Caco-2 (cell line): ENCODE data around the gene LRMDA. TPM values are rescaled to one million over a fixed set of nuclear protein-coding genes. Genes with fewer than 3 reads are reported as not detected.

Experiments used
- BruUV-seq: library from RNA; stranded (reverse); fragments of 400-500 nt; replicated peaks from 2 replicates; lab custom pipeline; 2021; lab: Mats Ljungman, UMichigan
- CTCF ChIA-PET: fragments of 300-600 bp; sonication (Branson Sonifier 250); formaldehyde crosslinking; loops from one replicate; lab custom pipeline; 2022; ENCODE audit warnings: antibody characterized with exemption; lab: Charles Lee
- POLR2A ChIA-PET: fragments of 300-600 bp; sonication (Branson Sonifier 250); formaldehyde crosslinking; loops from one replicate; lab custom pipeline; 2022; ENCODE audit warnings: antibody characterized with exemption; lab: Charles Lee
- DNase-seq, 2 experiments: peaks; one replicate each; pipeline versions ENCODE4 v3.0.0 to v3.0.0-alpha.2; 2020 to 2022
- H3K27me3 ChIP-seq: replicated peaks from 2 replicates; pipeline ENCODE4 v1.6.0; 2011; ENCODE audit warnings: low read length; ENCODE audit not compliant: control insufficient read depth, insufficient read depth
- H3K36me3 ChIP-seq: 2 replicates; pipeline ENCODE4 v1.5.1; 2011; ENCODE audit warnings: low read length; ENCODE audit not compliant: control insufficient read depth, insufficient read depth
- H3K4me1 ChIP-seq: fragments of 250-450 bp; sonication (Bioruptor Pico); 2 replicates; pipeline ENCODE4 v1.5.1; 2020; ENCODE audit warnings: mild to moderate bottlenecking
- H3K4me3 ChIP-seq: 2 replicates; pipeline ENCODE4 v1.5.1; 2011; ENCODE audit warnings: low read depth, mild to moderate bottlenecking, control low read depth, low read length
- H3K9me3 ChIP-seq: fragments of 250-450 bp; sonication (Bioruptor Pico); 2 replicates; pipeline ENCODE4 v1.5.1; 2020; ENCODE audit warnings: mild to moderate bottlenecking, moderate library complexity
- H3K27ac Mint-ChIP-seq: one replicate; pipeline ENCODE4 v1.8.0; 2022; ENCODE audit warnings: mixed read lengths; ENCODE audit not compliant: unreplicated experiment
- H3K27me3 Mint-ChIP-seq: one replicate; pipeline ENCODE4 v1.8.0; 2022; ENCODE audit warnings: mixed read lengths; ENCODE audit not compliant: insufficient read depth, unreplicated experiment
- H3K36me3 Mint-ChIP-seq: one replicate; pipeline ENCODE4 v1.8.0; 2022; ENCODE audit warnings: mild to moderate bottlenecking, mixed read lengths; ENCODE audit not compliant: insufficient read depth, unreplicated experiment
- H3K4me1 Mint-ChIP-seq: one replicate; pipeline ENCODE4 v1.8.0; 2022; ENCODE audit warnings: low read depth, mixed read lengths; ENCODE audit not compliant: unreplicated experiment
- H3K4me3 Mint-ChIP-seq: one replicate; pipeline ENCODE4 v1.8.0; 2022; ENCODE audit warnings: mild to moderate bottlenecking, moderate library complexity, mixed read lengths; ENCODE audit not compliant: unreplicated experiment
- H3K9me3 Mint-ChIP-seq: one replicate; pipeline ENCODE4 v1.8.0; 2022; ENCODE audit warnings: mixed read lengths; ENCODE audit not compliant: unreplicated experiment
- intact Hi-C: fragments of 100-400 bp; cut with micrococcal nuclease; formaldehyde crosslinking; loops from one replicate; pipeline ENCODE4 v1.10.0; 2022; ENCODE audit not compliant: unreplicated experiment
- total RNA-seq: library from RNA; stranded (reverse); gene quantifications from 2 replicates; pipeline ENCODE4 v1.2.3, GENCODE V29; 2022
- TF ChIP-seq, protein P1 (sequence below), 2 experiments: fragments of 200-600 bp in 1 of 2; IDR thresholded peaks; 1 replicate in 1 of 2; 2 replicates in 1 of 2; pipeline versions ENCODE4 v1.5.1 to v1.8.0; 2011 to 2022; ENCODE audit warnings: antibody characterized with exemption in 1 of 2, control low read depth in 1 of 2, inconsistent platforms in 1 of 2, low read depth in 1 of 2, low read length in 1 of 2, mild to moderate bottlenecking in 1 of 2, moderate library complexity in 1 of 2; ENCODE audit not compliant: insufficient read depth in 1 of 2, severe bottlenecking in 1 of 2, unreplicated experiment in 1 of 2

Gene LRMDA
- total RNA-seq, 1 experiment from 2014 or later: 18.5 TPM

DNA sequence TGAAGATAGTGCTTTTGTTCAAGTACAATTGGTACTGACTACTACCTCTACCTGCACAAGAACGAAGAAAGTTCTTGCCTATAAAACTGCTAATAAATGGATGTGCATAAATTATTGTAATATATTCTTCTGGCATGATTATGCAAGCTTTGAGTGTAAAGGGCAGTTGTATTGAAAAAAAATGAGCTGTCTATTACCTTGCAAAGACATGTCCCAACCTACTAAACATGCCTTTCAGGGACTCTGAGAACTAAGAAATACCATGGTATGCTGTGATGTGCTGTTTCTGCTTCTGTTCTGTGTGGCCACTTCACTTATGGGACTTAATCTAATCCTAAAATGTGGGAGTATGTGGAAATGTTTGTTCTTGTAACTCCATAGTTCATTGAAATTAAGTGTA is 1083.4 kb downstream of the LRMDA start:
- Mint-ChIP-seq H3K4me3 (no peak overlapping the region), H3K27me3 (no peaks in the 10 kb centered on the region), H3K27ac (no peak overlapping the region), H3K4me1 (no peaks in the 10 kb centered on the region), H3K36me3 (no peaks in the 10 kb centered on the region), H3K9me3 (no peaks in the 10 kb centered on the region)
- no peaks in the 10 kb centered on the region for H3K9me3 ChIP-seq
- no peak for DNase-seq
- H3K4me1 ChIP-seq: no peaks in the 10 kb centered on the region
- intact Hi-C loops: no loop called here
- H3K4me3 ChIP-seq: no peak overlapping the region
- ChIA-PET CTCF (interaction anchor here (1.0 kb wide), 1 partner anchor 34 kb away, joined by 4 read pairs; no protein-coding TSS in a partner anchor), POLR2A (no interaction called here)
- BruUV-seq: no TSS peak
- no peaks in the 10 kb centered on the region for H3K27me3 ChIP-seq
- TF ChIP-seq, protein P1, sequence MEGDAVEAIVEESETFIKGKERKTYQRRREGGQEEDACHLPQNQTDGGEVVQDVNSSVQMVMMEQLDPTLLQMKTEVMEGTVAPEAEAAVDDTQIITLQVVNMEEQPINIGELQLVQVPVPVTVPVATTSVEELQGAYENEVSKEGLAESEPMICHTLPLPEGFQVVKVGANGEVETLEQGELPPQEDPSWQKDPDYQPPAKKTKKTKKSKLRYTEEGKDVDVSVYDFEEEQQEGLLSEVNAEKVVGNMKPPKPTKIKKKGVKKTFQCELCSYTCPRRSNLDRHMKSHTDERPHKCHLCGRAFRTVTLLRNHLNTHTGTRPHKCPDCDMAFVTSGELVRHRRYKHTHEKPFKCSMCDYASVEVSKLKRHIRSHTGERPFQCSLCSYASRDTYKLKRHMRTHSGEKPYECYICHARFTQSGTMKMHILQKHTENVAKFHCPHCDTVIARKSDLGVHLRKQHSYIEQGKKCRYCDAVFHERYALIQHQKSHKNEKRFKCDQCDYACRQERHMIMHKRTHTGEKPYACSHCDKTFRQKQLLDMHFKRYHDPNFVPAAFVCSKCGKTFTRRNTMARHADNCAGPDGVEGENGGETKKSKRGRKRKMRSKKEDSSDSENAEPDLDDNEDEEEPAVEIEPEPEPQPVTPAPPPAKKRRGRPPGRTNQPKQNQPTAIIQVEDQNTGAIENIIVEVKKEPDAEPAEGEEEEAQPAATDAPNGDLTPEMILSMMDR (IDR thresholded peaks at IDR 0.05; ENCODE audit: insufficient read depth in 1 of 2, low read depth in 1 of 2, low read length in 1 of 2, severe bottlenecking in 1 of 2, unreplicated experiment in 1 of 2): no peak
- H3K36me3 ChIP-seq: no peaks in the 10 kb centered on the region

DNA sequence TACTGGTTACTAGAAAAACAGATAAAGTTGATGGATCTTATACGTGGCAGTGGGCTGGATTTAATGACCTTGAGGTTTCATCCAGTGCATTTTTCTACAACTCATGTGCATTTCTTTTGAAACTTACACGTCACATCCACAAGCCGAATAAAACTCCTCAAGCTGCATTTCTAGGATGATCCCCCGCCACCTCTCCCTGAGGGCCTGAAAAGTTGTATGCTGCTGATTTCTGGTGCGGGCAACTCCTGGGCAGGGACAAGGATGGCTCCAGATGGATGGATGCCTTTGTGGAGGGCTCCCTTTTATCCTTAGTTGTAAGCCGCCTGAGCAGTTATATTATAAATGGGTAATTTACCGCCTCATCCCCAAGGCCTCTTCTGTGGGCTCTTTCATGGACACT is 1091.1 kb downstream of the LRMDA start:
- H3K4me3 Mint-ChIP-seq: no peak overlapping the region
- TF ChIP-seq, protein P1 (IDR thresholded peaks at IDR 0.05; ENCODE audit: insufficient read depth in 1 of 2, low read depth in 1 of 2, low read length in 1 of 2, severe bottlenecking in 1 of 2, unreplicated experiment in 1 of 2): no peak
- BruUV-seq: no TSS peak
- POLR2A ChIA-PET: no interaction called here
- H3K36me3 Mint-ChIP-seq: no peaks in the 10 kb centered on the region
- CTCF ChIA-PET: no interaction called here
- Histone ChIP-seq H3K36me3 (no peaks in the 10 kb centered on the region), H3K27me3 (no peaks in the 10 kb centered on the region; the same call in 1 of the 2 replicates), H3K4me3 (no peak overlapping the region), H3K4me1 (no peaks in the 10 kb centered on the region), H3K9me3 (0 out of 2 replicates have a peak, but pooled peaks cover 5% of the 10 kb centered on the region)
- H3K4me1 Mint-ChIP-seq: no peaks in the 10 kb centered on the region
- no peak overlapping the region for H3K27ac Mint-ChIP-seq
- intact Hi-C loops: no loop called here
- no peak for DNase-seq
- H3K9me3 Mint-ChIP-seq: no peaks in the 10 kb centered on the region
- no peaks in the 10 kb centered on the region for H3K27me3 Mint-ChIP-seq

DNA sequence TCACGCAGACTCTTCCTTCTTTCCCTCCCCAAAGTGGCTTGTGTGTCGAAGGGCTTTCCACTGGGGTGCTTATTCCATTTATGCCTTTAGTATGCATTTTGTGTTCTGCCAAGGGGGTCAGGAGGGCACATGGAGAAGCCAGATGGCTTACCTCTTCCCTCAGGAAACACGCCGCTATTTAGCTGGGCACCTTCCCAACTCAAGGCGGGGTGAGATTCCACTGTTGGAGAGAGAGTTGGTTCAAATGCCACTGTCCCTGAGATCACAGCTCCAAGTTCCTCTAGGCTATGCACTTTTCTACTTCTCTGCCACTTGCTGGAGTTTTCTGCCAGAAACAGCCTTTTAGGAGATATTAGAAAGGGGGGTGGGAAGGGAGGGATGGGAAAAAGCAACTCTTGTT is 1091.8 kb downstream of the LRMDA start:
- no peaks in the 10 kb centered on the region for H3K27me3 Mint-ChIP-seq
- H3K36me3 ChIP-seq: no peaks in the 10 kb centered on the region
- no TSS peak for BruUV-seq
- no peaks in the 10 kb centered on the region for H3K4me1 Mint-ChIP-seq
- no peak for DNase-seq
- TF ChIP-seq, protein P1 (IDR thresholded peaks at IDR 0.05; ENCODE audit: insufficient read depth in 1 of 2, low read depth in 1 of 2, low read length in 1 of 2, severe bottlenecking in 1 of 2, unreplicated experiment in 1 of 2): no peak
- no peak overlapping the region for H3K4me3 ChIP-seq
- ChIA-PET POLR2A (no interaction called here), CTCF (interaction anchor here (0.7 kb wide), 1 partner anchor 652 kb away, joined by 5 read pairs; no protein-coding TSS in a partner anchor)
- intact Hi-C loops: no loop called here
- H3K9me3 ChIP-seq: 0 out of 2 replicates have a peak, but pooled peaks cover 5% of the 10 kb centered on the region
- H3K36me3 Mint-ChIP-seq: no peaks in the 10 kb centered on the region
- H3K9me3 Mint-ChIP-seq: no peaks in the 10 kb centered on the region
- H3K4me3 Mint-ChIP-seq: no peak overlapping the region
- H3K27me3 ChIP-seq: no peaks in the 10 kb centered on the region; the same call in 1 of the 2 replicates
- H3K4me1 ChIP-seq: no peaks in the 10 kb centered on the region
- H3K27ac Mint-ChIP-seq: no peak overlapping the region
